Esophagus muscularis mucosa (tissue), 4 donors: ENCODE measurements around the gene ITGB5. TPM values are rescaled to one million over a fixed set of nuclear protein-coding genes. Genes with fewer than 3 reads are reported as not detected.
A peak's percentile ranks its signal among the peaks of the same experiment; 100 is the strongest.
"Not testable (repeated sequence)": the region's sequence is repeated elsewhere in the genome, so short reads cannot be mapped to it uniquely, and the experiment has no call there.

Experiments used
- DNase-seq: peaks from one replicate; pipeline ENCODE4 v3.0.0-alpha.2; 2017; ENCODE audit errors: extremely low spot score
- H3K27ac ChIP-seq, 4 donors: fragments of 200-600 bp; sonication (generic); replicated peaks in 1 of 4; 1 replicate in 3 of 4; 2 replicates in 1 of 4; pipeline ENCODE4 v1.5.1; 2016 to 2019; ENCODE audit warnings: mild to moderate bottlenecking in 1 of 4
- H3K27me3 ChIP-seq, 4 donors: fragments of 200-600 bp; sonication (generic); one replicate each; pipeline versions ENCODE4 v1.5.1 to v1.6.0; 2016 to 2019
- H3K36me3 ChIP-seq, 4 donors: fragments of 200-600 bp; sonication (generic); one replicate each; pipeline ENCODE4 v1.5.1; 2016 to 2019
- H3K4me1 ChIP-seq, 4 donors: fragments of 200-600 bp; sonication (generic); one replicate each; pipeline ENCODE4 v1.5.1; 2016 to 2019
- H3K4me3 ChIP-seq, 4 donors: fragments of 200-600 bp; sonication (generic); 1 replicate in 2 of 4; 2 replicates in 2 of 4; pipeline ENCODE4 v1.5.1; 2016 to 2019; ENCODE audit warnings: mild to moderate bottlenecking in 4 of 4, moderate library complexity in 1 of 4
- H3K9me3 ChIP-seq, 4 donors: fragments of 200-600 bp; sonication (generic); 1 replicate in 3 of 4; 2 replicates in 1 of 4; pipeline ENCODE4 v1.5.1; 2016 to 2019
- EP300 ChIP-seq: sonication (generic); formaldehyde crosslinking; IDR thresholded peaks from one replicate; pipeline ENCODE4 v1.6.1; 2017; ENCODE audit warnings: antibody characterized with exemption
- POLR2A ChIP-seq: fragments of 450-650 bp; IDR thresholded peaks from one replicate; pipeline ENCODE4 v1.6.1; 2017; ENCODE audit warnings: antibody characterized with exemption, moderate library complexity, mild to moderate bottlenecking, low read depth
- POLR2AphosphoS5 ChIP-seq, 2 donors: sonication (generic); formaldehyde crosslinking; IDR thresholded peaks; one replicate each; pipeline ENCODE4 v1.6.1; 2017; ENCODE audit warnings: antibody characterized with exemption in 2 of 2
- WGBS: methylation state at CpG from one replicate; pipeline ENCODE4 v1.1.5; 2018; 5-methylcytosine and 5-hydroxymethylcytosine counted together
- intact Hi-C: fragments of 100-400 bp; cut with DNase I; formaldehyde crosslinking; loops from one replicate; pipeline ENCODE4 v1.15.1; 2023
- total RNA-seq, 4 donors: library from RNA; depleted of rRNA; stranded (reverse); fragments of >200 nt; gene quantifications; one replicate each; pipeline versions ENCODE4 v1.1.0 to v1.2.1, GENCODE V29; 2016
- TF ChIP-seq, protein P1 (sequence below), 3 experiments: fragments of 200-600 bp in 2 of 3; fragments of 450-650 bp in 1 of 3; sonication (generic) in 2 of 3; IDR thresholded peaks; one replicate each; pipeline ENCODE4 v1.5.1; 2017 to 2019; ENCODE audit warnings: antibody characterized with exemption in 3 of 3, mild to moderate bottlenecking in 2 of 3, moderate library complexity in 1 of 3

Gene ITGB5
- total RNA-seq, 4 donors from 2014 or later: 114 to 284 (median 188) TPM

- no peak for DNase-seq
- TF ChIP-seq POLR2AphosphoS5 (IDR thresholded peaks at IDR 0.05) (no peak), EP300 (no peak), POLR2A (no peak)
- TF ChIP-seq, protein P1, sequence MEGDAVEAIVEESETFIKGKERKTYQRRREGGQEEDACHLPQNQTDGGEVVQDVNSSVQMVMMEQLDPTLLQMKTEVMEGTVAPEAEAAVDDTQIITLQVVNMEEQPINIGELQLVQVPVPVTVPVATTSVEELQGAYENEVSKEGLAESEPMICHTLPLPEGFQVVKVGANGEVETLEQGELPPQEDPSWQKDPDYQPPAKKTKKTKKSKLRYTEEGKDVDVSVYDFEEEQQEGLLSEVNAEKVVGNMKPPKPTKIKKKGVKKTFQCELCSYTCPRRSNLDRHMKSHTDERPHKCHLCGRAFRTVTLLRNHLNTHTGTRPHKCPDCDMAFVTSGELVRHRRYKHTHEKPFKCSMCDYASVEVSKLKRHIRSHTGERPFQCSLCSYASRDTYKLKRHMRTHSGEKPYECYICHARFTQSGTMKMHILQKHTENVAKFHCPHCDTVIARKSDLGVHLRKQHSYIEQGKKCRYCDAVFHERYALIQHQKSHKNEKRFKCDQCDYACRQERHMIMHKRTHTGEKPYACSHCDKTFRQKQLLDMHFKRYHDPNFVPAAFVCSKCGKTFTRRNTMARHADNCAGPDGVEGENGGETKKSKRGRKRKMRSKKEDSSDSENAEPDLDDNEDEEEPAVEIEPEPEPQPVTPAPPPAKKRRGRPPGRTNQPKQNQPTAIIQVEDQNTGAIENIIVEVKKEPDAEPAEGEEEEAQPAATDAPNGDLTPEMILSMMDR (IDR thresholded peaks at IDR 0.05): no peak
- peaks cover 6 to 48% (median 33%) of the 10 kb centered on the region in 4 donors for H3K36me3 ChIP-seq
- H3K27ac ChIP-seq: peak overlapping the region in 2 of 4 donors; percentile 32 to 62
- H3K4me3 ChIP-seq: no peak overlapping the region
- WGBS: 77% methylated on average over 6 of the region's 6 CpGs
- intact Hi-C loops: no loop called here
- no peaks in the 10 kb centered on the region for H3K9me3 ChIP-seq
- H3K27me3 ChIP-seq: no peaks in the 10 kb centered on the region
- H3K4me1 ChIP-seq: peaks cover 13 to 29% (median 18%) of the 10 kb centered on the region in 4 donors
Measured at GRCh38 chr3:124793054-124793739, 94.0 kb downstream of the ITGB5 start.

GRCh38 chr3:124792341-124793040 is 94.7 kb downstream of the ITGB5 start:
- WGBS: 94% methylated on average over 7 of the region's 7 CpGs

GRCh38 chr3:124791639-124792151 is 95.5 kb downstream of the ITGB5 start:
- no peak for DNase-seq
- no peak overlapping the region for H3K4me3 ChIP-seq

More at GRCh38 chr3:124792341-124793040, 94.7 kb downstream of the ITGB5 start:
- intact Hi-C loops: no loop called here
- H3K36me3 ChIP-seq: peaks cover 6 to 47% (median 32%) of the 10 kb centered on the region in 4 donors
- no peak for DNase-seq
- H3K27ac ChIP-seq: peak overlapping the region in 3 of 4 donors; percentile 32 to 62 (median 42)
- H3K9me3 ChIP-seq: no peaks in the 10 kb centered on the region
- no peak overlapping the region for H3K4me3 ChIP-seq
- H3K27me3 ChIP-seq: no peaks in the 10 kb centered on the region
- peaks cover 20 to 36% (median 25%) of the 10 kb centered on the region in 4 donors for H3K4me1 ChIP-seq
- TF ChIP-seq EP300 (no peak), POLR2AphosphoS5 (IDR thresholded peaks at IDR 0.05) (no peak), POLR2A (no peak)
- TF ChIP-seq, protein P1 (IDR thresholded peaks at IDR 0.05): no peak

DNA sequence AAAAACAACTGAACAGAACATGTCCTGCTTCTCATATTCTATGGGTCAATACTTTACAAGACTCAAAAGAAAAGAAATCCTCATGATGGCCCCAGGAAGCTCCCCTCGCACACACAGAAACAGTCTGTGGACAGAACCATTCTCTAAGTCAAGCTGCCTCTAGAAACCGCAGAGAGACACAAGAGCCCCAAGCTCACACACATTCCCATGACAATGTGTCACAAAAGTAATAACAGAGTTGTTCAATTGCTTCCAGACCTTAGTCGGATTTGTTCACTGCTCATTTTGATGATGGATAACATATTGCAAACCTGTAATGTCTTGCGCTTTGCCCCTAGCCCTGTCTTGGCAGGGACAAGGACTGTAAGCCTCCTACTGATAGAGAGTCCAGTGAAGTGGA is 96.0 kb downstream of the ITGB5 start:
- Histone ChIP-seq H3K4me1 (peaks cover 33 to 49% (median 38%) of the 10 kb centered on the region in 4 donors), H3K4me3 (no peak overlapping the region), H3K27me3 (no peaks in the 10 kb centered on the region), H3K9me3 (no peaks in the 10 kb centered on the region), H3K36me3 (peaks cover 2 to 34% (median 22%) of the 10 kb centered on the region in 4 donors), H3K27ac (peak overlapping the region; percentile 32 to 62 (median 46))
- no peak for DNase-seq
- no peak for TF ChIP-seq POLR2AphosphoS5 (IDR thresholded peaks at IDR 0.05)
- no peak for TF ChIP-seq POLR2A
- TF ChIP-seq, protein P1 (IDR thresholded peaks at IDR 0.05): no peak
- TF ChIP-seq EP300: no peak
- 72% methylated on average over 4 of the region's 4 CpGs for WGBS
- intact Hi-C loops: no loop called here

More at GRCh38 chr3:124791639-124792151, 95.5 kb downstream of the ITGB5 start:
- Histone ChIP-seq H3K27ac (peak overlapping the region; percentile 32 to 62 (median 46)), H3K36me3 (peaks cover 6 to 39% (median 27%) of the 10 kb centered on the region in 4 donors), H3K27me3 (no peaks in the 10 kb centered on the region), H3K9me3 (no peaks in the 10 kb centered on the region), H3K4me1 (peaks cover 28 to 44% (median 33%) of the 10 kb centered on the region in 4 donors)
- intact Hi-C loops: no loop called here
- peak in 1 of 2 donors; percentile 21 for TF ChIP-seq POLR2AphosphoS5 (IDR thresholded peaks at IDR 0.05)
- TF ChIP-seq, protein P1 (IDR thresholded peaks at IDR 0.05): no peak
- WGBS: 68% methylated on average over 8 of the region's 8 CpGs

- peaks cover 47 to 64% (median 50%) of the 10 kb centered on the region in 4 donors for H3K4me1 ChIP-seq
- H3K27ac ChIP-seq, intact Hi-C loops, H3K4me3 ChIP-seq, H3K27me3 ChIP-seq, DNase-seq, H3K9me3 ChIP-seq: not testable (repeated sequence)
- WGBS: 80% methylated on average over 4 of the region's 5 CpGs
- peaks cover 0 to 20% (median 6%) of the 10 kb centered on the region in 4 donors for H3K36me3 ChIP-seq
Measured at GRCh38 chr3:124789103-124789502, 98.1 kb downstream of the ITGB5 start.
